IMR-90 (cell line): ENCODE data around the gene NFIA. TPM values are rescaled to one million over a fixed set of nuclear protein-coding genes. Genes with fewer than 3 reads are reported as not detected.

Experiments
- ATAC-seq: fragments of 200-7000 bp; cut with Tn5 transposase; 2 replicates; pipeline ENCODE4 v1.9.1; 2020; ENCODE audit warnings: low read depth, mild to moderate bottlenecking, moderate library complexity
- BruUV-seq: library from RNA; stranded (reverse); fragments of 400-500 nt; replicated peaks from 2 replicates; lab custom pipeline; 2021; lab: Mats Ljungman, UMichigan
- CTCF ChIA-PET: fragments of 300-600 bp; formaldehyde crosslinking; extraction: SDS; loops from one replicate; lab custom pipeline; 2021; ENCODE audit warnings: antibody characterized with exemption; lab: Yijun Ruan, JAX
- POLR2A ChIA-PET: fragments of 300-600 bp; sonication (Branson Sonifier 250); formaldehyde crosslinking; loops from one replicate; lab custom pipeline; 2022; ENCODE audit warnings: antibody characterized with exemption; ENCODE audit not compliant: unreplicated experiment; lab: Charles Lee
- DNase-seq: peaks from one replicate; pipeline ENCODE4 v3.0.0; 2013
- H2AFZ ChIP-seq: replicated peaks from 2 replicates; pipeline ENCODE3; 2013; ENCODE audit warnings: low read length, mild to moderate bottlenecking; ENCODE audit not compliant: poor library complexity
- H2AK5ac ChIP-seq: 2 replicates; pipeline ENCODE4 v1.6.1; 2013; ENCODE audit warnings: low read depth, low read length, inconsistent platforms
- H2AK9ac ChIP-seq: replicated peaks from 2 replicates; pipeline ENCODE3; 2013; ENCODE audit warnings: mild to moderate bottlenecking, low read depth, low read length, moderate library complexity; ENCODE audit not compliant: poor library complexity
- H2BK120ac ChIP-seq: 2 replicates; pipeline ENCODE4 v1.6.1; 2013; ENCODE audit warnings: low read depth, low read length, inconsistent platforms
- H2BK15ac ChIP-seq: 3 replicates; pipeline ENCODE4 v1.6.1; 2013; ENCODE audit warnings: low read depth, low read length, inconsistent platforms
- H2BK20ac ChIP-seq: 2 replicates; pipeline ENCODE4 v1.6.1; 2013; ENCODE audit warnings: low read depth, mild to moderate bottlenecking, inconsistent platforms, low read length, moderate library complexity
- H2BK5ac ChIP-seq: 2 replicates; pipeline ENCODE4 v1.6.1; 2013; ENCODE audit warnings: mild to moderate bottlenecking, low read depth, low read length, inconsistent platforms; ENCODE audit not compliant: poor library complexity, severe bottlenecking
- H3K14ac ChIP-seq: replicated peaks from 2 replicates; pipeline ENCODE4 v1.6.1; 2013; ENCODE audit warnings: low read depth, low read length, inconsistent platforms
- H3K18ac ChIP-seq: 2 replicates; pipeline ENCODE4 v1.6.1; 2013; ENCODE audit warnings: low read depth, low read length, control low read depth
- H3K23ac ChIP-seq: 2 replicates; pipeline ENCODE4 v1.6.1; 2013; ENCODE audit warnings: low read depth, low read length, inconsistent platforms
- H3K27ac ChIP-seq: 2 replicates; pipeline ENCODE4 v1.5.1; 2013; ENCODE audit warnings: mild to moderate bottlenecking, control low read depth, low read length; ENCODE audit not compliant: insufficient read depth
- H3K27me3 ChIP-seq: 2 replicates; pipeline ENCODE4 v1.6.1; 2013; ENCODE audit warnings: low read length; ENCODE audit not compliant: control insufficient read depth, insufficient read depth
- H3K36me3 ChIP-seq: 2 replicates; pipeline ENCODE4 v1.6.1; 2013; ENCODE audit warnings: low read length, mixed read lengths; ENCODE audit not compliant: control insufficient read depth, insufficient read depth
- H3K4ac ChIP-seq: 2 replicates; pipeline ENCODE4 v1.6.1; 2013; ENCODE audit warnings: low read depth, low read length, inconsistent platforms
- H3K4me1 ChIP-seq: 2 replicates; pipeline ENCODE4 v1.6.1; 2013; ENCODE audit warnings: low read length, mixed read lengths; ENCODE audit not compliant: control insufficient read depth, insufficient read depth
- H3K4me2 ChIP-seq: 2 replicates; pipeline ENCODE4 v1.6.1; 2013; ENCODE audit warnings: low read depth, mild to moderate bottlenecking, control low read depth, low read length, moderate library complexity
- H3K4me3 ChIP-seq: 2 replicates; pipeline ENCODE4 v1.5.1; 2013; ENCODE audit warnings: low read depth, mild to moderate bottlenecking, control low read depth, low read length, moderate library complexity; ENCODE audit not compliant: insufficient read depth
- H3K56ac ChIP-seq: 2 replicates; pipeline ENCODE4 v1.6.1; 2013; ENCODE audit warnings: low read length, inconsistent platforms; ENCODE audit not compliant: insufficient read depth; ENCODE audit errors: extremely low read depth
- H3K79me1 ChIP-seq, 2 experiments: 2 replicates each; pipeline ENCODE4 v1.6.1; 2013; ENCODE audit warnings: low read length in 2 of 2, inconsistent platforms in 1 of 2, low read depth in 1 of 2
- H3K9ac ChIP-seq: 2 replicates; pipeline ENCODE4 v1.6.1; 2013; ENCODE audit warnings: low read depth, low read length, control low read depth
- H3K9me1 ChIP-seq: 2 replicates; pipeline ENCODE4 v1.6.1; 2013; ENCODE audit warnings: low read length, inconsistent platforms; ENCODE audit not compliant: insufficient read depth
- H3K9me3 ChIP-seq: 2 replicates; pipeline ENCODE4 v1.6.1; 2013; ENCODE audit warnings: low read length; ENCODE audit not compliant: control insufficient read depth, insufficient read depth
- H4K20me1 ChIP-seq: 2 replicates; pipeline ENCODE4 v1.6.1; 2013; ENCODE audit warnings: low read length, inconsistent platforms; ENCODE audit not compliant: insufficient read depth
- H4K5ac ChIP-seq: 2 replicates; pipeline ENCODE4 v1.6.1; 2013; ENCODE audit warnings: mild to moderate bottlenecking, low read depth, low read length, control low read depth
- H4K8ac ChIP-seq, 2 experiments: 2 replicates each; pipeline ENCODE4 v1.6.1; 2013; ENCODE audit warnings: low read depth in 2 of 2, low read length in 2 of 2, control low read depth in 1 of 2, inconsistent platforms in 1 of 2
- H4K91ac ChIP-seq: 2 replicates; pipeline ENCODE4 v1.6.1; 2013; ENCODE audit warnings: low read depth, low read length, inconsistent platforms; ENCODE audit not compliant: insufficient read depth
- CEBPB ChIP-seq: IDR thresholded peaks from 2 replicates; pipeline ENCODE4 v1.6.1; 2012; ENCODE audit warnings: low read depth, low read length, improper control_type of control experiment
- CTCF ChIP-seq: conservative IDR thresholded peaks from 2 replicates; pipeline ENCODE4 v1.5.1; 2012; ENCODE audit warnings: mild to moderate bottlenecking, low read depth, low read length, improper control_type of control experiment
- MAFK ChIP-seq: IDR thresholded peaks from 2 replicates; pipeline ENCODE4 v1.6.1; 2012; ENCODE audit warnings: low read depth, low read length, improper control_type of control experiment
- MXI1 ChIP-seq: IDR thresholded peaks from 2 replicates; pipeline ENCODE4 v1.6.1; 2012; ENCODE audit warnings: low read depth, mild to moderate bottlenecking, low read length, moderate library complexity, borderline replicate concordance
- RFX5 ChIP-seq: IDR thresholded peaks from 2 replicates; pipeline ENCODE4 v1.8.0; 2012; ENCODE audit warnings: low read depth, mild to moderate bottlenecking, low read length, moderate library complexity
- SMC3 ChIP-seq: fragments of 150-350 bp; IDR thresholded peaks from 2 replicates; pipeline ENCODE4 v1.6.1; 2016; ENCODE audit warnings: low read depth, mild to moderate bottlenecking, antibody characterized with exemption, low read length, moderate library complexity
- USF2 ChIP-seq: fragments of 150-350 bp; IDR thresholded peaks from 2 replicates; pipeline ENCODE4 v1.6.1; 2017; ENCODE audit warnings: mild to moderate bottlenecking, antibody characterized with exemption, low read length, low read depth
- WGBS, 2 experiments: methylation state at CpG; one replicate each; pipeline versions ENCODE4 v1.1.5 to v1.1.7; 2013; ENCODE audit warnings: missing lambda C conversion rate in 2 of 2; ENCODE audit not compliant: insufficient read length in 1 of 2; ENCODE audit errors: extremely low coverage in 2 of 2; 5-methylcytosine and 5-hydroxymethylcytosine counted together
- dilution Hi-C: fragments of 300-500 bp; cut with HindIII; formaldehyde crosslinking; loops from one replicate; pipeline ENCODE4 v1.14.3; 2018; ENCODE audit warnings: low sequenced_read_pairs; ENCODE audit not compliant: unreplicated experiment
- in situ Hi-C: fragments of 300-500 bp; cut with MboI; formaldehyde crosslinking; loops from 3 replicates; pipeline ENCODE4 v1.14.3; 2019; ENCODE audit warnings: low sequenced_read_pairs, inconsistent platforms, mixed read lengths
- intact Hi-C: fragments of 100-400 bp; cut with micrococcal nuclease; formaldehyde crosslinking; loops from 2 replicates; pipeline ENCODE4 v1.10.0; 2022
- polyA plus RNA-seq, 3 experiments: library from polyadenylated mRNA; depleted of rRNA; stranded (reverse); fragments of >200 nt; gene quantifications; 2 replicates each; pipeline ENCODE4 v1.2.3, GENCODE V29; 2012; ENCODE audit warnings: low replicate concordance in 1 of 3
- total RNA-seq: library from RNA; depleted of rRNA; stranded (reverse); fragments of >200 nt; gene quantifications from 2 replicates; pipeline ENCODE4 v1.2.3, GENCODE V29; 2012

NFIA gene
- total and polyA plus RNA-seq, 2 of the 4 experiments (the other 2 are of a cell fraction), result 1.6 to 2.2 TPM

GRCh38 chr1:61083013-61083806 is 849 bp downstream of the NFIA start:
- no TSS peak for BruUV-seq
- H2AK9ac ChIP-seq, result peak overlapping the region; percentile 44
- no peaks in the 10 kb centered on the region for H3K9me3 ChIP-seq
- H3K4me3 ChIP-seq, result peak overlapping the region; percentile 65
- no peak overlapping the region for H2BK5ac ChIP-seq
- no peak overlapping the region for H3K4ac ChIP-seq
- no peaks in the 10 kb centered on the region for H3K79me1 ChIP-seq
- DNase-seq, result no peak
- in situ Hi-C loops, result no loop called here
- peaks cover 1% of the 10 kb centered on the region; the same call in 1 of the 2 replicates for H3K36me3 ChIP-seq
- no peak overlapping the region for H2BK15ac ChIP-seq
- H3K4me2 ChIP-seq, result peak overlapping the region; percentile 91
- no peak overlapping the region for H3K23ac ChIP-seq
- ATAC-seq, result peak; percentile 59
- H3K18ac ChIP-seq, result no peak overlapping the region
- H4K91ac ChIP-seq, result no peak overlapping the region
- ChIA-PET CTCF (no interaction called here), POLR2A (no interaction called here)
- dilution Hi-C loops, result no loop called here
- intact Hi-C loops, result no loop called here
- H4K20me1 ChIP-seq, result no peaks in the 10 kb centered on the region
- H2AFZ ChIP-seq, result peak overlapping the region; percentile 88
- TF ChIP-seq RFX5 (no peak), USF2 (no peak), CTCF (no peak), SMC3 (no peak), MAFK (no peak), CEBPB (no peak), MXI1 (no peak; the same call in 1 of the 2 replicates)
- no peak overlapping the region for H2BK20ac ChIP-seq
- H3K27ac ChIP-seq, result no peak overlapping the region; the same call in 1 of the 2 replicates
- no peak overlapping the region for H2AK5ac ChIP-seq
- H3K27me3 ChIP-seq, result no peaks in the 10 kb centered on the region
- 0% methylated on average over 41 of the region's 105 CpGs; no CpG with 5 or more reads in 1 of the 2 experiments for WGBS, 2 experiments
- no peak overlapping the region for H3K14ac ChIP-seq
- H3K4me1 ChIP-seq, result no peaks in the 10 kb centered on the region
- H3K56ac ChIP-seq, result no peak overlapping the region
- no peak overlapping the region for H2BK120ac ChIP-seq
- peak overlapping the region in 1 of 2 experiments; percentile 37; a peak in 1 of 4 replicates for H4K8ac ChIP-seq
- no peaks in the 10 kb centered on the region for H3K9me1 ChIP-seq
- H4K5ac ChIP-seq, result no peak overlapping the region
- H3K9ac ChIP-seq, result peak overlapping the region; percentile 42; the same call in 1 of the 2 replicates
